NCI-H1092 treated with DMSO at 0.1 percent for 48 hours (cell line): Measurements from ENCODE around the gene RBMS1.
A peak's percentile ranks its signal among the peaks of the same experiment; 100 is the strongest.

Experiments used
- DNase-seq: peaks from one replicate; lab custom pipeline; 2025; lab: John Stamatoyannopoulos, UW

The RBMS1 gene

GRCh38 chr2:160408959-160409291 lies 84.7 kb downstream of the RBMS1 start:
- no peak for DNase-seq

DNA sequence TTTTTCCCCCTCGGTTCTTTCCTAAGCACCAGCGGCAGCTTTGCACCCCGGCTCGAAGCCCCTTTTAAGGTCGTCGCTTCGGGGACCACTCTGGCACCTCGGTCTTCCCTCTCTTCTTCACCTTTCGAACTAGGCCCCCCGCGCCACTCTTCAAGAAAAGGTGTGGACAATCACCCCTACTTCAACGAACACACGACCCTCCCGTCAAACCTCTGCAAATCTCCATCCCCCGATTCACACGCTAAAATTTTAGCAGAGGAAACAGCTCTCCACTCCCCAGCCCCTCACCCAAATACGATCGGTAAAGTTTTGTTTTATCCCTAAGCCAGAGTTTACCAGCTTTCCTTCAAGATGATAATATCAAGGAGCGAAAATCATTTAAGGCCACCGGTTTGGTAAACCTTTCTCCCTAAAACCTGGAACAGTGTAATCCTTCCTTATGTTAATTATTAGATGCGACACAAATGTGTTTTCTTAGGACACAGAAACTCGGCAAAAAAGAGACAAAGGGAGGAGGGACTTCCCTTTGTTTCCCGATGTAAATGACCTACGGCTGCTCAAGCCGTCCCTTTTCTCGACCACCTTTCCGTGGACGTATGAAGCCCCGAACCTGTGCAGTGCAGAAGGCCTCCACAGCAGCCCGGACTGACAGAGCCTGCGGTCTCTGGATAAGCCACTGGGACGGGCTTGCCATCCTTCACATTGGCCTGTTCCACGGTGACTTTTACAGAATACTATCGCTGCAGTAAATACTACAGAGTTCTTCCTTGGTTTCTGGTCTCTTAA lies 85.2 kb downstream of the RBMS1 start:
- no peak for DNase-seq

DNA sequence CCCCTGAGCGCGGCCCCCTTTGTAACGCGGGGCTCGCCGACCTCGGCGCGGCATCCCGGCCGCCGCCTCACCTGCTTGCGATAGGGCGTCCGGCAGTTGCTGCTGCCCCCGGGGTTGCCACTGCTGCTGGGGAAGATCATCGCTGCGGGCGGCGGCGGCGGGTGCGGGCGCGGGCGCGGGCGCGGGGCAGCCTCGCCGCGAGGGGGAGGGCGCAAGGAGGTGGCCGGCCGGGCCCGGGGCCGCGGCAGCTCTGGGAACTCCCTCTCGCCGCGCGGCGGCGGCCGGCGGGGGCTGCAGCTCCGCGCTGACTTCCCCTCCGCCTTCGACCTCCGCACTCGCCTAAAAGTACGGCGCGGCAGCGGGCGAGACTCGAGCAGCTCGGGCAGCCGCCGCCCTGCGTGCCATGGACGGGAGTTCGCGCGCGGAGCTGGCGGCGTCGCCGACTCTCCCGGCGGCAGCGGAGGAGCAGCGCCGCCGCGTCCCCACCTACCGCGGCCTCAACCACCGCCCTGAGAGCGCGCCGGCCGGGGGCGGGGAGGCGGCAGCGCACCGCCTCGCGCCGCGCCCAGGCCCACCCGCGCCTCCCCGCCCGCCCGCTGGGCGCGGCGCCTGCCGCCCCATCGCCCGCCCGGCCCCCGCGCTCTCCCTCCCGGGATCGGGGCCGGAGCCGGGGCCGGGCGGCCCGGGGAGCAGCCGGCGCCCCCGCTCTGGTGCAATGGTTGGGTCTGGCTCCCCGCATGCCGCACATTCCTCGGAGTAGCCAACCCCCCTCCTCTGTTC lies 86.0 kb downstream of the RBMS1 start:
- DNase-seq, result peak; percentile 38

GRCh38 chr2:160406591-160407392 lies 86.8 kb downstream of the RBMS1 start:
- DNase-seq, result peak; percentile 22

DNA sequence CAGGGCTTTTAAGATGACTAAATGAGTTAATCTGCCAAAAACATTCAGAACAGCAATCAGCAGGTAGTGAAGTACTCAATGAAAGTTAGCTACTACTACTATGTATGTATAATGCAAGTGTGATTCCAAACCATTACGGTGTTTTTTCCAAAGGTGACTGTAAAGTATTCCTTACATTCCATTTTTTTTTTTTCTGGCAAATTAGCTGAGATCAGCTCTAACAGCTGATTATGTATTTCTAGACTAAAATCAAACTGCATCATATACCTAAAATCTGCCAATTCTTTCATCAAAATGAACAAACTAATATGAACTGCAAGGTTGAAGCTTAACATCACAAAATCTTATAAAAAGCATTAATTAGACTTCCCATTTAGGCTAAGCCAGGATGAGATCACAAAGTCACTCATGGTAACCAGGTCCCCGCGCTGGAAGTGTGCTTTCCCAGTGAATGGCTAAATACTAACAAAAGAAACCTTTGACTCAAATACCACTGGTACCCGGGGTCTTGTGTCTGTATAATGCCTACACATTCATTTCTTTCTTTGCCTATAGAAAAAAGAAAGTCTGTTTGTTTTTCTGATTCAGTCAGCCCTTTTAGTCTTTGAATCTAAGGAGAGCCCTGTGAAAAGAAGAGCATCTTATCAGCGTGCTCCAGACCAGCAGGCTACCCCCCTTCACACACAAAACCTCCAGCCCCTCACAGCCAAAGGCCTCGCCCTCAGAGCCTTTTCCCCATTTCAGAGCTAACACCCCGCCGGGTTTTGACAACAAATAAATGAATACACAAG lies 88.3 kb downstream of the RBMS1 start:
- no peak for DNase-seq

DNA sequence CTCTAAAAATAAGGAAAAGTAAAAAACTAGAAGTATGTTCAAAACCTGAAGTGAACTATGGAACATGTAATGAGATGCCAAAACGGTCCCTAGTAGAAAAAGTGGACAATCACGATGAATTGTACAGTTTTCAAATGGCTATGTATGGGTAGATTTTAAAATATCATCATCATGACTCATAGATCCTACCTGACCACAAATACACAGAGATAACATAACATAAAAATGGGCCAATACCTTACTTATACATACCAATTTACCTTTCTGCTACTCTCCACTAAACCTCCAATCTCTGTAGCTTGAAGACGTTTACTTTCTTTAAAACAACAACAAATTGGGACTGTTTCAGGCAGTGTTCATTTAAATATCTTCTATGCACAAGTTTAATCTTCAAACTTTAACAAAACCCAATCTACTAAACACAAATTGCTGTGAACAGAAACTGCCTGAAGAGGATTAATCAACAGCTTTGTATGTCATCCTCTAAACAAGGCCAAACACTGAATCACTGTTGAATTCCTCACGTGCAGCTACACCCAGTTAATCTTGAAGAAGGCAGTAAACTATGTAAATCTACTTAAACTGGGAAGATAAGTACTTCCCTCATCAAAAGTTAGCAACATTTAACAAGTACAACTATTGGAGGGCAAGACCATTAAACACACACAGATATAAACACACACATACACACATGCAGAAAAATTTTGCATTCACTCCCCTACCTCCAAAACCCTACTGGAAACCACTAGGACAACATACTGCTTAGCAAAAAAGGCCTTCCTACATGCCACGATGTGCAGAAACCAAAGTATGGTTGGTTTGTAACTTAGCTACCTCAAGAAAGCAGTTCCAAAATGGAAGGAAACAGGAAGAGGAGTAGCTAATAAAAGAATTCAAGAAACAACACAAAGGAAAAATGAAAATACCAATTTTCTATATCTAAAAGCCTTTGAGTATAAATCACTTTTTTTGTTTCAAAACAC lies 90.3 kb downstream of the RBMS1 start:
- no peak for DNase-seq

DNA sequence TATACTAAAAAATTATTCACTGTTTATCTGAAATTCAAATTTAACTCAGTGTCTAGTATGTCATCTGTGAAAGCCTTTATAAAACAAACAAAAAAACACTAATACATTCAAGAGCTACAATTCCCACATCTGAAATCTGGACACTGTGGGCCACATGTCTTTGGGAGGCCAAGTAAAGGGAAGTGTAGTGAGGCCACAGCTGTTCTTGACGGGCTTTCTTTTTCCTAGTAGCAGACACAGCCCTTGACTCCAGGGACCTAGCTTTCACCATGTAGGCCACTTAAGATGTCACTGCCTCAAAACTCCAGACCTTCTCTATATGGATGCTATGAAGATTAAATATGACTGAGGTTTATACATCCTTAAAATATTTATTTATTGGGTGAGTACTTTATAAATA lies 91.1 kb downstream of the RBMS1 start:
- no peak for DNase-seq

GRCh38 chr2:160401895-160402294 lies 91.7 kb downstream of the RBMS1 start:
- DNase-seq, result no peak

GRCh38 chr2:160399880-160400279 lies 93.7 kb downstream of the RBMS1 start:
- no peak for DNase-seq

DNA sequence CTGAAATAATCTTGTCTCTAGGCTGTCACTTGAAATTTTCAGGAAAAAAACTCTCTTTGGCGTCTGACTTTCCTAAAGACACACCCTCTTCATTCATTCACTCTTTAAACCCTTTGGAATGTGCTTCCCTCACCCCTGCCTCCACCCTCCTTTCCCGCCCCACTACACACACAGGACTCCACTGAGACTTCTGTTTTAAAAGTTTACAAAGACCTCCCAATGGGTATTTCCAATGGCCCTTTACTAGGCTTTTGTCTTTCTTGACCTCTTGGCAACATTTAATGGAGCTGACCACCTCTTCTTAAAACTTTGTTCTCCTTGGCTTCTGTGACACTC lies 96.1 kb downstream of the RBMS1 start:
- no peak for DNase-seq

DNA sequence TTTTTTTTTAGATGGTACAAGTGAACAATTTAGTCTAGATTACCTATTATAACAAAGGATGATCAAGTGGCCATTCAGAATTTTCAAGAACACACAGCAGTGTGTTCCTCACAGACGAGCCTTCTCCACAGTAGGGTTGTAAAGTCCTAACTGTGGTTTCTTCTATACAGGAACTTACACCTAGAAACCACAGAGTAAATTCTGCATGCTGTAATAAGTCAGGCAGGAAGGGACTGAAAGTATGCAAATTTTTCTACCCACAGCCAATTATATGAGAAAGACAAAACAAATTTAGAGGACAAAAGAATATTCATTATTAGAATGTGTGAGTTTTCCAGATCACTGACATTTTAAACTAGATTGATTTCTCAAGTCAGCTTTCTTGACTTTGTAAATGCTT lies 99.5 kb downstream of the RBMS1 start:
- no peak for DNase-seq

DNA sequence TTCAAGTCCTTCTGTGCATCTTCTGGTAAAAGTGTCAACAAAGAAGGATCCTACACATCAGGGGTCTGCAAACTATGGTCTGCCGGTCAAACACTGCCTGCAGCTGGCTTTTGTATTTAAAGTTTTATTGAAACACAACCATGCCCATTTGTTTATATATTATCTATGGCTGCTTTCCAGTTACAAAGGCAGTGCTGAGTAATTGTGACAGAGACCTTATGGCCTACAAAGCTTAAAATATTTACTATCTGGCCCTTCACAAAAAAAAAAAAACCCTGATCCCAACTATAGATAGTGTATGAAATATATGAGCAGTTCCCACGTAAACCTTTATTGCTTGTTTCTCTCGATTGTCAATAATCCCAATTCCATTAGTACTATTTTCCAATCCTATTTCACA lies 101.4 kb downstream of the RBMS1 start:
- DNase-seq, result no peak

DNA sequence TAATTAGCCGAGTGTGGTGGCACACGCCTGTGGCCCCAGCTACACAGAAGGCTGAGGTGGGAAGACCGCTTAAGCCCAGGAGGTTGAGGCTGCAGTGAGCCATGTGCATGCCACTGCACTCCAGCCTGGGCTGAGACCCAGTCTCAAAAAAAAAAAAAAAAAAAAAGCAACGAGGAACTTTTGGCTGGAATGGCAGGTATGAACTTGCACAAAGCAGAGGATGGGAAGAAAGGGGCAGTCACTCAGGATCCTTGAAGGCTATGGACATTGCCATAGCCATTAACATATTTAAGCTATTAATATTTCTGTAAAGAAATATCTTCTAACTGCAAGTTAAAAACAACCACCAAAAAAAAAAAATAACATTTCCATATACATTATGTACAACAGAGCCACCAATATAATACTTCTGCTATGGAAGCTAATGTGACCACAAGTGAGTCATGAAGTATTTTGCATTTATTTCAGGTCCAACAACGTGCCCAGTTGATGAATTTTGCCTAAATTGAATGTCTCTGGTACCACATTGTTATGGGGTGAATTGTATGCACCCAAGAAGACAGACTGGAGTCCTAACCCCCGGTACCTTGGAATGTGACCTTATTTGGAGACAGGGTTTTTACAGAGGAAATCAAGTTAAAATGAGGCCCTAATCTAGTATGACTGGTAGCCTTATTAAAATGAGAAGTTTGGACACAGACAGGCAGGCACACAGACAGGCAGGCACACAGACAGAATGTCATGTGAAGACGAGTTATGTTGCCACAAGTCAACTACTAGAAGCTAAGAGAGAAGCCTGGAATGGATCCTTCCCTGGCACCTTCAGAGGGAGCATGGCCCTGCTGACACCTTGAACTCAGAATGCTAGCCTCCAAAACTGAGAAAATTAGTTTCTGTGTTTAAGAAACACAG lies 102.8 kb downstream of the RBMS1 start:
- DNase-seq, result no peak

DNA sequence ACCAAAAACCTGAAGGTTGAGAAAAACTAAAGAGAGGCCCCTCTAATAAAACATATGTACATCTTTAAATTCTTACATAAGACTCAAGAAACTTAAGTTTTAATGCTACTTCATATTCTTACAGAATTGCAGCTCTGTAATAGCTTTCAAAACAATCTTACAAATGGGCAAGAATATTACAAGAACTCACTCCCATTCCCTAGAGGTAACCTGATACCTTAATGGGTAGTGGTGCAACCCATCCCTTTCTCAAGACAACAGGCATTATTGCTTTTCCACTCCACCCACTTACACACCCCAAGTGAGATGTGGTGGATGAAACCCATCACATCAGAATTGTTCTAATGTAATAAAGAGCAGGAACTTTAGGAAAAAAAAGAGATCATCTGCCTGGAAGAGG lies 103.7 kb downstream of the RBMS1 start:
- no peak for DNase-seq

GRCh38 chr2:160388464-160389263 lies 104.9 kb downstream of the RBMS1 start:
- no peak for DNase-seq

- DNase-seq, result no peak
Measured at GRCh38 chr2:160387558-160388262, 105.9 kb downstream of the RBMS1 start.

DNA sequence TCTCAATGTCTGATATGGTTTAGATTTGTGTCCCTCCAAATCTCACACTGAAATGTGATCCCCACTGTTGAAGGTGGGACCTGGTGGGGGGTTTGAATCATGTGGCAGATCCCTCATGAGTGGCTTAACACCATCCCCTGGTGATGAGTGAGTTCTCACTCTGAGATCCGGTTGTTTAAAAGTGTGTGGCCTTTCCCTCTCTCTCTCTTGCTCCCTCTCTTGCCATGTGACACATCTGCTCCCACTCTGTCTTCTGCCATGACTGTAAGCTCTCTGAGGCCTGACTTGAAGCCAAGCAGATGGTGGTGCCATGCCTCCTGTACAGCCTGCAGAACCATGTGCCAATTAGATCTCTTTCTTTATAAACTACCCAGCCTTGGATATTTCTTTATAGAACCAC lies 108.8 kb downstream of the RBMS1 start:
- DNase-seq, result no peak

DNA sequence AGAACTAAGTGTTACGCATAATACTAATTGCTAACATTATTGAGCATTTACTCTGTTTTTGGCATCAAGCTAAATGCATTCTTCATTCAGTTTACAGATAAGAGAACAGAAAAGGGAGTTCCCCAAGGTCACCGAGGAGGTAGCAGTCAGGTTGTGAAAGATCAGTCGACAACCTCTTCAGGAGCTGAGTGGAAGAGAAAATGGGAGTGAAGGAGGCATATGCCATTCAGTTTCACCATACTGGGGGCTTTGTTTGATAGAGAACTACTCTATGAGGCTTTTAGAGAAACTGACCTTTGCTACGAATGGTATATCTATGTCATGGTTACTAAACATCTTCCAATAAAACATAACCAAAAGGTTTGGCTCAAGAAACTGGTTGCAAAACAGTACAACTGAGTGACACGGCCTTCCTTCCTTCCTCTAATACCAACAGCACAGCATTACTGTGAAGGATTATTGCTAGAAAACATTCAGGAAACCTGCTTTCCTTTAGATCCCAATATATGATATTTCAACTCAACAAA lies 112.1 kb downstream of the RBMS1 start:
- DNase-seq, result no peak
